IMR-90 (cell line): ENCODE results near the gene IL31RA.

Experiments
- BHLHE40 ChIP-seq: fragments of 150-350 bp; IDR thresholded peaks from 2 replicates; pipeline ENCODE4 v1.6.1; 2016; ENCODE audit warnings: mild to moderate bottlenecking, low read depth, low read length
- CEBPB ChIP-seq: IDR thresholded peaks from 2 replicates; pipeline ENCODE4 v1.6.1; 2012; ENCODE audit warnings: low read depth, low read length, improper control_type of control experiment
- CHD1 ChIP-seq: IDR thresholded peaks from 2 replicates; pipeline ENCODE4 v1.6.1; 2012; ENCODE audit warnings: low read depth, low read length, improper control_type of control experiment
- CTCF ChIP-seq: conservative IDR thresholded peaks from 2 replicates; pipeline ENCODE4 v1.5.1; 2012; ENCODE audit warnings: mild to moderate bottlenecking, low read depth, low read length, improper control_type of control experiment
- ELK1 ChIP-seq: fragments of 150-350 bp; IDR thresholded peaks from 2 replicates; pipeline ENCODE4 v1.6.1; 2016; ENCODE audit warnings: low read depth, mild to moderate bottlenecking, low read length, moderate library complexity, borderline replicate concordance
- MAFK ChIP-seq: IDR thresholded peaks from 2 replicates; pipeline ENCODE4 v1.6.1; 2012; ENCODE audit warnings: low read depth, low read length, improper control_type of control experiment
- MXI1 ChIP-seq: IDR thresholded peaks from 2 replicates; pipeline ENCODE4 v1.6.1; 2012; ENCODE audit warnings: low read depth, mild to moderate bottlenecking, low read length, moderate library complexity, borderline replicate concordance
- POLR2A ChIP-seq: IDR thresholded peaks from 2 replicates; pipeline ENCODE4 v1.6.1; 2012; ENCODE audit warnings: mild to moderate bottlenecking, low read depth, low read length
- RAD21 ChIP-seq: IDR thresholded peaks from 2 replicates; pipeline ENCODE4 v1.6.1; 2012; ENCODE audit warnings: low read length, improper control_type of control experiment
- RCOR1 ChIP-seq: IDR thresholded peaks from 2 replicates; pipeline ENCODE4 v1.6.1; 2012; ENCODE audit warnings: mild to moderate bottlenecking, low read length, improper control_type of control experiment; ENCODE audit not compliant: insufficient replicate concordance
- RFX5 ChIP-seq: IDR thresholded peaks from 2 replicates; pipeline ENCODE4 v1.8.0; 2012; ENCODE audit warnings: low read depth, mild to moderate bottlenecking, low read length, moderate library complexity
- SMC3 ChIP-seq: fragments of 150-350 bp; IDR thresholded peaks from 2 replicates; pipeline ENCODE4 v1.6.1; 2016; ENCODE audit warnings: low read depth, mild to moderate bottlenecking, antibody characterized with exemption, low read length, moderate library complexity
- USF2 ChIP-seq: fragments of 150-350 bp; IDR thresholded peaks from 2 replicates; pipeline ENCODE4 v1.6.1; 2017; ENCODE audit warnings: mild to moderate bottlenecking, antibody characterized with exemption, low read length, low read depth

GRCh38 chr5:55892479-55892878 is 41.3 kb downstream of the IL31RA start:
- no peak for TF ChIP-seq CTCF
- TF ChIP-seq POLR2A: no peak
- TF ChIP-seq RAD21: no peak
- TF ChIP-seq MAFK: no peak
- no peak for TF ChIP-seq RFX5
- no peak for TF ChIP-seq CEBPB
- TF ChIP-seq BHLHE40: no peak
- no peak for TF ChIP-seq MXI1
- TF ChIP-seq ELK1: no peak
- no peak for TF ChIP-seq USF2
- TF ChIP-seq SMC3: no peak
- TF ChIP-seq RCOR1: no peak
- no peak for TF ChIP-seq CHD1
